Tibial nerve (tissue), 4 donors: ENCODE measurements around the gene CFAP92. TPM values are rescaled to one million over a fixed set of nuclear protein-coding genes. Genes with fewer than 3 reads are reported as not detected.

ENCODE experiments used
- DNase-seq, 2 donors: peaks; one replicate each; pipeline ENCODE4 v3.0.0-alpha.2; 2019; ENCODE audit warnings: low spot score in 2 of 2
- H3K27ac ChIP-seq, 4 donors: fragments of 200-600 bp; sonication (generic) in 3 of 4; one replicate each; pipeline ENCODE4 v1.5.1; 2017 to 2019; ENCODE audit warnings: mild to moderate bottlenecking in 1 of 4
- H3K27me3 ChIP-seq, 2 donors: fragments of 200-600 bp; sonication (generic) in 1 of 2; one replicate each; pipeline versions ENCODE4 v1.5.1 to v1.6.0; 2017 to 2019
- H3K36me3 ChIP-seq, 3 donors: fragments of 200-600 bp; sonication (generic); one replicate each; pipeline ENCODE4 v1.5.1; 2018 to 2019
- H3K4me1 ChIP-seq, 4 donors: fragments of 200-600 bp; sonication (generic) in 3 of 4; one replicate each; pipeline ENCODE4 v1.5.1; 2017 to 2019
- H3K4me3 ChIP-seq, 4 donors: fragments of 200-600 bp; sonication (generic) in 3 of 4; one replicate each; pipeline ENCODE4 v1.5.1; 2017 to 2019; ENCODE audit warnings: mild to moderate bottlenecking in 1 of 4, moderate library complexity in 1 of 4
- H3K9me3 ChIP-seq, 4 donors: fragments of 200-600 bp; sonication (generic) in 3 of 4; one replicate each; pipeline ENCODE4 v1.5.1; 2017 to 2019
- EP300 ChIP-seq, 2 donors: sonication (generic); formaldehyde crosslinking; IDR thresholded peaks; one replicate each; pipeline ENCODE4 v1.6.1; 2017; ENCODE audit warnings: antibody characterized with exemption in 2 of 2, mild to moderate bottlenecking in 1 of 2
- POLR2A ChIP-seq, 2 donors: fragments of 450-650 bp; IDR thresholded peaks; one replicate each; pipeline ENCODE4 v1.6.1; 2017; ENCODE audit warnings: antibody characterized with exemption in 2 of 2, mild to moderate bottlenecking in 2 of 2, moderate library complexity in 2 of 2
- WGBS, 2 donors: methylation state at CpG; one replicate each; pipeline ENCODE4 v1.1.5; 2018; 5-methylcytosine and 5-hydroxymethylcytosine counted together
- total RNA-seq, 4 donors: library from RNA; depleted of rRNA; stranded (reverse); fragments of >200 nt; gene quantifications; one replicate each; pipeline ENCODE4 v1.1.0, GENCODE V29; 2016
- TF ChIP-seq, protein P1 (sequence below), 5 experiments: fragments of 200-600 bp in 3 of 5; fragments of 450-650 bp in 2 of 5; sonication (generic) in 3 of 5; IDR thresholded peaks; one replicate each; pipeline ENCODE4 v1.5.1; 2016 to 2019; ENCODE audit warnings: antibody characterized with exemption in 5 of 5, mild to moderate bottlenecking in 3 of 5, moderate library complexity in 2 of 5

The CFAP92 gene
- total RNA-seq, 4 donors from 2014 or later = 0.22 to 0.78 (median 0.63) TPM; not detected in 1

DNA sequence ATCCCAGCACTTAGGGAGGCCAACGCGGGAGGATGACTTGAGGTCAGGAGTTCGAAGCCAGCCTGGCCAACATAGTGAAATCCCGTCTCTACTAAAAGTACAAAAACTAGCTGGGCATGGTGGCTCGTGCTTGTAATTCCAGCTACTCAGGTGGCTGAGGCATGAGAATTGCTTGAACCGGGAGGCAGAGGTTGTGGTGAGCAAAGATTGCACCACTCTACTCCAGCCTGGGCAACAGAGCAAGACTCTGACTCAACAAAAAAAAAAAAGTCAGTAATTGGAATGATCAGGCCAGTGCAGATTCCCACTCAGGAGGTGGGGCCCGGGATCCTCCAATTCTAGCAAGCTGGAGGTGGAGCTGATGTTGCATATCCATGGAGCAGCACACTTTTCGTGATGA is 5.6 kb downstream of the CFAP92 start:
- H3K9me3 ChIP-seq = no peaks in the 10 kb centered on the region
- no peak overlapping the region for H3K4me3 ChIP-seq
- DNase-seq = no peak
- H3K4me1 ChIP-seq = peaks cover 0 to 4% (median 0%) of the 10 kb centered on the region in 4 donors
- no peak for TF ChIP-seq EP300 (IDR thresholded peaks at IDR 0.05)
- TF ChIP-seq POLR2A (IDR thresholded peaks at IDR 0.05) = no peak
- TF ChIP-seq, protein P1, sequence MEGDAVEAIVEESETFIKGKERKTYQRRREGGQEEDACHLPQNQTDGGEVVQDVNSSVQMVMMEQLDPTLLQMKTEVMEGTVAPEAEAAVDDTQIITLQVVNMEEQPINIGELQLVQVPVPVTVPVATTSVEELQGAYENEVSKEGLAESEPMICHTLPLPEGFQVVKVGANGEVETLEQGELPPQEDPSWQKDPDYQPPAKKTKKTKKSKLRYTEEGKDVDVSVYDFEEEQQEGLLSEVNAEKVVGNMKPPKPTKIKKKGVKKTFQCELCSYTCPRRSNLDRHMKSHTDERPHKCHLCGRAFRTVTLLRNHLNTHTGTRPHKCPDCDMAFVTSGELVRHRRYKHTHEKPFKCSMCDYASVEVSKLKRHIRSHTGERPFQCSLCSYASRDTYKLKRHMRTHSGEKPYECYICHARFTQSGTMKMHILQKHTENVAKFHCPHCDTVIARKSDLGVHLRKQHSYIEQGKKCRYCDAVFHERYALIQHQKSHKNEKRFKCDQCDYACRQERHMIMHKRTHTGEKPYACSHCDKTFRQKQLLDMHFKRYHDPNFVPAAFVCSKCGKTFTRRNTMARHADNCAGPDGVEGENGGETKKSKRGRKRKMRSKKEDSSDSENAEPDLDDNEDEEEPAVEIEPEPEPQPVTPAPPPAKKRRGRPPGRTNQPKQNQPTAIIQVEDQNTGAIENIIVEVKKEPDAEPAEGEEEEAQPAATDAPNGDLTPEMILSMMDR (IDR thresholded peaks at IDR 0.05) = no peak
- H3K27ac ChIP-seq = no peak overlapping the region
- WGBS, 2 donors = 90 to 92% methylated on average over 8 of the region's 8 CpGs
- H3K27me3 ChIP-seq = peaks cover 0 to 8% of the 10 kb centered on the region in 2 donors
- no peaks in the 10 kb centered on the region for H3K36me3 ChIP-seq

DNA sequence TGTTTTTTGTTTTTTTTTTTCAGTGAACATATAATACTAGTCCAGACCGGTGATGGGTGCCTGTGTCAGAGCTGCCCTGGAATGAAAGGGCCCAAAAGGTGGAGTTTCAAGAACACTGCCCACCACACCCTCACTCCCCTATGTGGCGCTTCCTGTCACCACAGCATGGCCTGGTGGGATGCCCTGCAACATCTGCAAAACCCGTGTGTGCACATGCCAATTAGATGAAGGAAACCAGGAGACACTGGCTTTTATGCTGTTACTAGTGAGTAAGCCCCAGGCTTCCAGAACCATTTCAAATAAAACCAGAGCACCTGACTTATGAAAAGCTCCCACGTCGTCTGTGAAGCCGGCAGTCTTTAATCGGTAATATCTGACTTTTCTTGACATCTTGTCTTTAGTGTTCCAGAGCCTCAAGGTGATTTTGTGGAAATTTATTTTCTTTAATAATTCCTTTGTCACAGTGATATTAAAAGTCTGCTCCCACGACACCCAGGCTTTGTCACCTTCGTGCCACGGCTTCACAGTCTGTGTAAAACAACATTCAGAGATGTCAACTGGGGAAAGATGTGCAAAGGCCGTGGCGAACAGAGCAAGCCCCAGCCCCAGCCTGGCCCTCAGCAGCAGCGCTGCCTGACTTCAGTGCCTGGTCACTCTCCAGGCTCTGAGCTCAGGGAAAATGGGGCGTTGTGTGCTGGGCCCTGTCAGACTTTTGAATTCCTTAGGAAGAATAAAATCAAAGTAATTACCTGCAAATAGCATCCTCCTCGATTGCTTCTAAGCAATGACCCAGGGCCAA is 6.4 kb downstream of the CFAP92 start:
- Histone ChIP-seq H3K4me1 (no peaks in the 10 kb centered on the region), H3K27ac (no peak overlapping the region), H3K4me3 (no peak overlapping the region), H3K27me3 (no peaks in the 10 kb centered on the region), H3K9me3 (no peaks in the 10 kb centered on the region), H3K36me3 (no peaks in the 10 kb centered on the region)
- DNase-seq = no peak
- WGBS, 2 donors = 86 to 88% methylated on average over 15 of the region's 15 CpGs
- TF ChIP-seq, protein P1 (IDR thresholded peaks at IDR 0.05) = no peak
- TF ChIP-seq EP300 (IDR thresholded peaks at IDR 0.05) (no peak), POLR2A (IDR thresholded peaks at IDR 0.05) (no peak)

DNA sequence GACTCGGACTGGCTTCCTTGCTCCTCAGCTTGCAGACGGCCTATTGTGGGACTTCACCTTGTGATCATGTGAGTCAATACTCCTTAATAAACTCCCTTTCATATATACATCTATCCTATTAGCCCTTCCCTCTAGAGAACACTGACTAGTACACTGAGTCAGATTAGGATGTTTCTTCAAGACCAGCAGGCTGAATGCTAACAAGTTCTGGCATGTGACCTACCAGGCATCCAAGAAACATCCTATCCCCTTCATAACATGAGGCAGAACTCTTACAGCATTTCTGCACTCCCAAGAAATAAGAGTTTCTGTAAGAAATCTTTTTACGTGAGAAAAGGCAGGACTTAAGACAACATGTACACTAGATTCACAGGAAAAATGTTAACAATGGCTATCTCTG is 9.3 kb downstream of the CFAP92 start:
- H3K4me1 ChIP-seq = no peaks in the 10 kb centered on the region
- TF ChIP-seq, protein P1 (IDR thresholded peaks at IDR 0.05) = no peak
- no peak for TF ChIP-seq EP300 (IDR thresholded peaks at IDR 0.05)
- no peak for TF ChIP-seq POLR2A (IDR thresholded peaks at IDR 0.05)
- no peaks in the 10 kb centered on the region for H3K9me3 ChIP-seq
- WGBS, 2 donors = 82 to 87% methylated on average over 3 of the region's 3 CpGs
- DNase-seq = no peak
- no peak overlapping the region for H3K4me3 ChIP-seq
- no peaks in the 10 kb centered on the region for H3K36me3 ChIP-seq
- H3K27ac ChIP-seq = no peak overlapping the region
- no peaks in the 10 kb centered on the region for H3K27me3 ChIP-seq

DNA sequence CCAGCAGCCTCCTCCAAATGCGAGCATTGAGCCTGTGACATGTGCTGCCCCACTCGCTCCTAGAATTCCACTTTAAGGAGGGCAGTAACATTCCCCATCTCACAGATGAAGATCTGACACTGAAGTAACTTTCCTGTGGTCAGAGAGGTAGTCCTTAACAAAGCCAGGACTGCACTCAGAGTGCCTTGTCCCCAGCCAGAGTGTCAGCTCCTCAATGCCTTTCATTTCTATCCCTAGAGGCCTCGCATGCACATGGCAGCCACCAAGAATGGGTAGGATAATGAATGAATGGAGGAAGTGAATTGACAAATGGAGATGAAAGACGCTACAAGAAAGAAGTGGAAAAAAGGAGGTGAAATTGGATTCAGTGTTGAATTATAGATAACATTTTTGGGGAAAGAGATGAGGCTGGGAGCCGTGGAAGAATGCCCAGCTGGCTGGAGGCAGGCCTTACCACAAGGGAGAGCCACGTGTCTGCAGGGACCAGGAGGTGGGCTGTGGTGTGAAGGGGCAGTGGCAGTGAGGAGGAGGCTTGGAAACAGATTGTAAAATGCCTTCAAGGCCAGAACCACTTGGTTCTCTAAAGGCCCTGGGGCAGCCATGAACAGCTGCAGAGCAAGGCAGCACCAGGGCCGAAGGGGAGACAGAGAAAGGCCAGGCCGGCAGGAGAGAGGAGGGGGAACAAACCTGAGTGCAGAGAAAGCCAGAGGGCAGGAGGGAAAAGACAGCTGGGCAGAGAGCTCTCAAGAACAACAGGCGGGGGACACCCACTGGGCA is 10.4 kb downstream of the CFAP92 start:
- Histone ChIP-seq H3K36me3 (no peaks in the 10 kb centered on the region), H3K27me3 (no peaks in the 10 kb centered on the region), H3K9me3 (no peaks in the 10 kb centered on the region), H3K4me1 (no peaks in the 10 kb centered on the region), H3K4me3 (no peak overlapping the region), H3K27ac (no peak overlapping the region)
- TF ChIP-seq, protein P1 (IDR thresholded peaks at IDR 0.05) = no peak
- no peak for TF ChIP-seq EP300 (IDR thresholded peaks at IDR 0.05)
- TF ChIP-seq POLR2A (IDR thresholded peaks at IDR 0.05) = no peak
- DNase-seq = no peak
- 65 to 71% methylated on average over 9 of the region's 9 CpGs for WGBS, 2 donors

DNA sequence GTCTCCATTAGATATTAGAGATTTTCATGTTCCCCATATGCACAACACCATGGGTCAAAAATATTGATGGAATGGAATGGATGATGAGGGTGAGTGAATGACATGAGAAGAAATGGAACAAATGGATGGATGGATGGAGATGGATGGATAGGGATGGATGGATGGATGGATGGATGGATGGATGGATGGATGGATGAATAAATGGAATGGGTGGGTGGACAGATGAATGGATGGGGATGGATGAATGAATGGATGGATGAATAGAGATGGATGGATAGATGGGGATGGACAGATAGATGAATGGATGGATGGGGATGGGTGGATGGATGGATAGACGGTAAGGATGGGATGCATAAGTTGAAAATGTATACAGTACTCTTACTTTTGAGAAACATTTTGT is 18.6 kb downstream of the CFAP92 start:
- no peak for DNase-seq
- Histone ChIP-seq H3K9me3 (no peaks in the 10 kb centered on the region), H3K4me3 (no peak overlapping the region), H3K4me1 (peaks cover 0 to 5% (median 0%) of the 10 kb centered on the region in 4 donors), H3K36me3 (no peaks in the 10 kb centered on the region), H3K27me3 (no peaks in the 10 kb centered on the region), H3K27ac (no peak overlapping the region)
- TF ChIP-seq EP300 (IDR thresholded peaks at IDR 0.05) (no peak), POLR2A (IDR thresholded peaks at IDR 0.05) (no peak)
- TF ChIP-seq, protein P1 (IDR thresholded peaks at IDR 0.05) = no peak
- 90 to 96% methylated on average over 1 of the region's 1 CpG for WGBS, 2 donors
